Measurements from ENCODE around the gene MRPL36.

DNA sequence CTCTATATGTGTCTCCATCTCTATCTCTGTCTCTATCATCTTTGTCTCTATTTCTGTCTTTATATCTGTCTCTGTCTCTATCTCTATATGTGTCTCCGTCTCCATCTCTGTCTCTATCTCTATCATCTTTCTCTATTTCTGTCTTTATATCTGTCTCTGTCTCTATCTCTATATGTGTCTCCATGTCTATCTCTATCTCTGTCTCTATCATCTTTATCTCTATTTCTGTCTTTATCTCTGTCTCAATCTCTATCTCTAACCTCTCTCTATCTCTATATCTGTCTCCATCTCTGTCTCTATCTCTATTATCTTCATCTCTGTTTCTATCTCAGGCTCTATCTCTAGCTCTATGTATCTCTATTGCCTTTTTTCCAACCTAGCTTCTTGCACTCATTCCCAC, 46.1 kb upstream of the MRPL36 start:
- TF ChIP-seq NFRKB (IDR thresholded peaks at IDR 0.05) (no peak), FOXA1 (IDR thresholded peaks at IDR 0.05) (no peak), SP1 (IDR thresholded peaks at IDR 0.05) (no peak), SUZ12 (IDR thresholded peaks at IDR 0.05) (no peak), TARDBP (IDR thresholded peaks at IDR 0.05) (no peak), L3MBTL2 (conservative IDR thresholded peaks at IDR 0.05) (no peak), FOXM1 (IDR thresholded peaks at IDR 0.05; ENCODE audit: borderline replicate concordance) (no peak), BHLHE40 (IDR thresholded peaks at IDR 0.05; ENCODE audit: borderline replicate concordance) (no peak), ELF4 (IDR thresholded peaks at IDR 0.05) (no peak), ARNT (IDR thresholded peaks at IDR 0.05) (no peak)
- TF ChIP-seq, protein P1, sequence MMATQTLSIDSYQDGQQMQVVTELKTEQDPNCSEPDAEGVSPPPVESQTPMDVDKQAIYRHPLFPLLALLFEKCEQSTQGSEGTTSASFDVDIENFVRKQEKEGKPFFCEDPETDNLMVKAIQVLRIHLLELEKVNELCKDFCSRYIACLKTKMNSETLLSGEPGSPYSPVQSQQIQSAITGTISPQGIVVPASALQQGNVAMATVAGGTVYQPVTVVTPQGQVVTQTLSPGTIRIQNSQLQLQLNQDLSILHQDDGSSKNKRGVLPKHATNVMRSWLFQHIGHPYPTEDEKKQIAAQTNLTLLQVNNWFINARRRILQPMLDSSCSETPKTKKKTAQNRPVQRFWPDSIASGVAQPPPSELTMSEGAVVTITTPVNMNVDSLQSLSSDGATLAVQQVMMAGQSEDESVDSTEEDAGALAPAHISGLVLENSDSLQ (IDR thresholded peaks at IDR 0.05): no peak

Data from HEK293T (cell line).